IMR-90 (cell line): Measurements from ENCODE around the gene SLC6A2. TPM values are rescaled to one million over a fixed set of nuclear protein-coding genes. Genes with fewer than 3 reads are reported as not detected.

Source experiments
- ATAC-seq: fragments of 200-7000 bp; cut with Tn5 transposase; 2 replicates; pipeline ENCODE4 v1.9.1; 2020; ENCODE audit warnings: low read depth, mild to moderate bottlenecking, moderate library complexity
- BruUV-seq: library from RNA; stranded (reverse); fragments of 400-500 nt; replicated peaks from 2 replicates; lab custom pipeline; 2021; lab: Mats Ljungman, UMichigan
- CTCF ChIA-PET: fragments of 300-600 bp; formaldehyde crosslinking; extraction: SDS; loops from one replicate; lab custom pipeline; 2021; ENCODE audit warnings: antibody characterized with exemption; lab: Yijun Ruan, JAX
- POLR2A ChIA-PET: fragments of 300-600 bp; sonication (Branson Sonifier 250); formaldehyde crosslinking; loops from one replicate; lab custom pipeline; 2022; ENCODE audit warnings: antibody characterized with exemption; ENCODE audit not compliant: unreplicated experiment; lab: Charles Lee
- DNase-seq: peaks from one replicate; pipeline ENCODE4 v3.0.0; 2013
- H2AFZ ChIP-seq: replicated peaks from 2 replicates; pipeline ENCODE3; 2013; ENCODE audit warnings: low read length, mild to moderate bottlenecking; ENCODE audit not compliant: poor library complexity
- H2AK5ac ChIP-seq: 2 replicates; pipeline ENCODE4 v1.6.1; 2013; ENCODE audit warnings: low read depth, low read length, inconsistent platforms
- H2AK9ac ChIP-seq: replicated peaks from 2 replicates; pipeline ENCODE3; 2013; ENCODE audit warnings: mild to moderate bottlenecking, low read depth, low read length, moderate library complexity; ENCODE audit not compliant: poor library complexity
- H2BK120ac ChIP-seq: 2 replicates; pipeline ENCODE4 v1.6.1; 2013; ENCODE audit warnings: low read depth, low read length, inconsistent platforms
- H2BK15ac ChIP-seq: 3 replicates; pipeline ENCODE4 v1.6.1; 2013; ENCODE audit warnings: low read depth, low read length, inconsistent platforms
- H2BK20ac ChIP-seq: 2 replicates; pipeline ENCODE4 v1.6.1; 2013; ENCODE audit warnings: low read depth, mild to moderate bottlenecking, inconsistent platforms, low read length, moderate library complexity
- H2BK5ac ChIP-seq: 2 replicates; pipeline ENCODE4 v1.6.1; 2013; ENCODE audit warnings: mild to moderate bottlenecking, low read depth, low read length, inconsistent platforms; ENCODE audit not compliant: poor library complexity, severe bottlenecking
- H3K14ac ChIP-seq: replicated peaks from 2 replicates; pipeline ENCODE4 v1.6.1; 2013; ENCODE audit warnings: low read depth, low read length, inconsistent platforms
- H3K18ac ChIP-seq: 2 replicates; pipeline ENCODE4 v1.6.1; 2013; ENCODE audit warnings: low read depth, low read length, control low read depth
- H3K23ac ChIP-seq: 2 replicates; pipeline ENCODE4 v1.6.1; 2013; ENCODE audit warnings: low read depth, low read length, inconsistent platforms
- H3K27ac ChIP-seq: 2 replicates; pipeline ENCODE4 v1.5.1; 2013; ENCODE audit warnings: mild to moderate bottlenecking, control low read depth, low read length; ENCODE audit not compliant: insufficient read depth
- H3K27me3 ChIP-seq: 2 replicates; pipeline ENCODE4 v1.6.1; 2013; ENCODE audit warnings: low read length; ENCODE audit not compliant: control insufficient read depth, insufficient read depth
- H3K36me3 ChIP-seq: 2 replicates; pipeline ENCODE4 v1.6.1; 2013; ENCODE audit warnings: low read length, mixed read lengths; ENCODE audit not compliant: control insufficient read depth, insufficient read depth
- H3K4ac ChIP-seq: 2 replicates; pipeline ENCODE4 v1.6.1; 2013; ENCODE audit warnings: low read depth, low read length, inconsistent platforms
- H3K4me1 ChIP-seq: 2 replicates; pipeline ENCODE4 v1.6.1; 2013; ENCODE audit warnings: low read length, mixed read lengths; ENCODE audit not compliant: control insufficient read depth, insufficient read depth
- H3K4me2 ChIP-seq: 2 replicates; pipeline ENCODE4 v1.6.1; 2013; ENCODE audit warnings: low read depth, mild to moderate bottlenecking, control low read depth, low read length, moderate library complexity
- H3K4me3 ChIP-seq: 2 replicates; pipeline ENCODE4 v1.5.1; 2013; ENCODE audit warnings: low read depth, mild to moderate bottlenecking, control low read depth, low read length, moderate library complexity; ENCODE audit not compliant: insufficient read depth
- H3K56ac ChIP-seq: 2 replicates; pipeline ENCODE4 v1.6.1; 2013; ENCODE audit warnings: low read length, inconsistent platforms; ENCODE audit not compliant: insufficient read depth; ENCODE audit errors: extremely low read depth
- H3K79me1 ChIP-seq, 2 experiments: 2 replicates each; pipeline ENCODE4 v1.6.1; 2013; ENCODE audit warnings: low read length in 2 of 2, inconsistent platforms in 1 of 2, low read depth in 1 of 2
- H3K9ac ChIP-seq: 2 replicates; pipeline ENCODE4 v1.6.1; 2013; ENCODE audit warnings: low read depth, low read length, control low read depth
- H3K9me1 ChIP-seq: 2 replicates; pipeline ENCODE4 v1.6.1; 2013; ENCODE audit warnings: low read length, inconsistent platforms; ENCODE audit not compliant: insufficient read depth
- H3K9me3 ChIP-seq: 2 replicates; pipeline ENCODE4 v1.6.1; 2013; ENCODE audit warnings: low read length; ENCODE audit not compliant: control insufficient read depth, insufficient read depth
- H4K20me1 ChIP-seq: 2 replicates; pipeline ENCODE4 v1.6.1; 2013; ENCODE audit warnings: low read length, inconsistent platforms; ENCODE audit not compliant: insufficient read depth
- H4K5ac ChIP-seq: 2 replicates; pipeline ENCODE4 v1.6.1; 2013; ENCODE audit warnings: mild to moderate bottlenecking, low read depth, low read length, control low read depth
- H4K8ac ChIP-seq, 2 experiments: 2 replicates each; pipeline ENCODE4 v1.6.1; 2013; ENCODE audit warnings: low read depth in 2 of 2, low read length in 2 of 2, control low read depth in 1 of 2, inconsistent platforms in 1 of 2
- H4K91ac ChIP-seq: 2 replicates; pipeline ENCODE4 v1.6.1; 2013; ENCODE audit warnings: low read depth, low read length, inconsistent platforms; ENCODE audit not compliant: insufficient read depth
- CEBPB ChIP-seq: IDR thresholded peaks from 2 replicates; pipeline ENCODE4 v1.6.1; 2012; ENCODE audit warnings: low read depth, low read length, improper control_type of control experiment
- POLR2A ChIP-seq: IDR thresholded peaks from 2 replicates; pipeline ENCODE4 v1.6.1; 2012; ENCODE audit warnings: mild to moderate bottlenecking, low read depth, low read length
- RAD21 ChIP-seq: IDR thresholded peaks from 2 replicates; pipeline ENCODE4 v1.6.1; 2012; ENCODE audit warnings: low read length, improper control_type of control experiment
- SMC3 ChIP-seq: fragments of 150-350 bp; IDR thresholded peaks from 2 replicates; pipeline ENCODE4 v1.6.1; 2016; ENCODE audit warnings: low read depth, mild to moderate bottlenecking, antibody characterized with exemption, low read length, moderate library complexity
- WGBS, 2 experiments: methylation state at CpG; one replicate each; pipeline versions ENCODE4 v1.1.5 to v1.1.7; 2013; ENCODE audit warnings: missing lambda C conversion rate in 2 of 2; ENCODE audit not compliant: insufficient read length in 1 of 2; ENCODE audit errors: extremely low coverage in 2 of 2; 5-methylcytosine and 5-hydroxymethylcytosine counted together
- dilution Hi-C: fragments of 300-500 bp; cut with HindIII; formaldehyde crosslinking; loops from one replicate; pipeline ENCODE4 v1.14.3; 2018; ENCODE audit warnings: low sequenced_read_pairs; ENCODE audit not compliant: unreplicated experiment
- in situ Hi-C: fragments of 300-500 bp; cut with MboI; formaldehyde crosslinking; loops from 3 replicates; pipeline ENCODE4 v1.14.3; 2019; ENCODE audit warnings: low sequenced_read_pairs, inconsistent platforms, mixed read lengths
- intact Hi-C: fragments of 100-400 bp; cut with micrococcal nuclease; formaldehyde crosslinking; loops from 2 replicates; pipeline ENCODE4 v1.10.0; 2022
- polyA plus RNA-seq, 3 experiments: library from polyadenylated mRNA; depleted of rRNA; stranded (reverse); fragments of >200 nt; gene quantifications; 2 replicates each; pipeline ENCODE4 v1.2.3, GENCODE V29; 2012; ENCODE audit warnings: low replicate concordance in 1 of 3
- total RNA-seq: library from RNA; depleted of rRNA; stranded (reverse); fragments of >200 nt; gene quantifications from 2 replicates; pipeline ENCODE4 v1.2.3, GENCODE V29; 2012
- TF ChIP-seq, protein P1 (sequence below): conservative IDR thresholded peaks from 2 replicates; pipeline ENCODE4 v1.5.1; 2012; ENCODE audit warnings: mild to moderate bottlenecking, low read depth, low read length, improper control_type of control experiment

The SLC6A2 gene
- total and polyA plus RNA-seq, 2 of the 4 experiments (the other 2 are of a cell fraction), result not detected

DNA sequence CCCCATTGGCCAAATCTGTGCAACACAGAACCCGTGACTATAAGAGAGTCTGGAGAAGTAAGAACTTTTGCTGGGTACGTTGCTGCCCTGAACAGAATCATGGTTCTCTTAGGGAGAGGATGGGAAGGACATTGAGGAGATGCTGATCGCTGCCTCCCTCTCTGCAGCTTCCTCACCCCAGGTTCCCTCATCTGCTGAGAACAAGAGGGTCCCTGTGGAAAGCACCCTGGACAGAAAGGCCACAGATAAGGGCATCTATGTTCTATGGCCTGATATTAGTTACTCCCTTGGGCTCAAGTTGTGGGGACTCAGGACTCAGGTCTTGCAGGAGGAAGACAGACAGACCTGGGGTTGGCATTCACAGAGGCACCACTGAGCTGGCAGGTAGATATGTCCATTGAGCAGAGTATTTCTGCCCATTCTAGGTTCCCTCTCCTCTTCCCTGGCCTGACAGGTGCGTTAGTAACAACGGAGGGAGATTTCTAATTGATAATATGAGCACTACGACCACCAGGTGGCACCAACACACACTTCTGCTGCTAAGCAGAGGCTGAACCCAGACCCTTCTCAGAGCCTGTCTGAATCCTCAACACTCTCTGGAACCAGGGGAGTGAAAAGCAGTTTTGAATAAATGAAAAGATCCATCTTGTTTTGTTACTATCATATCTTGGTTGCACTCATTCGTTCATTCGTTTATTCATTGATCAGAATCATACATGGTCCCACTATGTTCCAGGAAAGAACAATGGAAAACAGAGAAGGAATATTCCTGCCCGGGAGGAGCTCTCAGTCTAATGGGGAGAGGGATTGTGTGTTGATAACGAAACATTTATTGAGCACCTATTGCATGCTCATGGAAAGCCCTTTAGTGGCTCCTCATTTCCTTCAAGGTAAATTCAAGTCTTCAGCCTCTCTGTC lies 56.4 kb downstream of the SLC6A2 start:
- Histone ChIP-seq H3K27me3 (peaks cover 3% of the 10 kb centered on the region), H3K79me1 (no peaks in the 10 kb centered on the region), H3K36me3 (no peaks in the 10 kb centered on the region), H2AK5ac (no peak overlapping the region), H3K14ac (no peak overlapping the region), H2BK20ac (no peak overlapping the region), H3K23ac (no peak overlapping the region), H4K91ac (no peak overlapping the region), H2AFZ (no peak overlapping the region), H2AK9ac (no peak overlapping the region), H3K9me1 (no peaks in the 10 kb centered on the region), H2BK120ac (no peak overlapping the region), H3K4ac (no peak overlapping the region), H3K4me3 (no peak overlapping the region), H3K18ac (no peak overlapping the region), H3K9me3 (no peaks in the 10 kb centered on the region), H3K9ac (no peak overlapping the region), H4K5ac (no peak overlapping the region), H3K27ac (no peak overlapping the region), H2BK5ac (no peak overlapping the region), H4K8ac (no peak overlapping the region), H3K4me2 (no peak overlapping the region), H4K20me1 (no peaks in the 10 kb centered on the region), H2BK15ac (no peak overlapping the region), H3K4me1 (no peaks in the 10 kb centered on the region), H3K56ac (no peak overlapping the region)
- dilution Hi-C loops, result no loop called here
- BruUV-seq, result no TSS peak
- ChIA-PET CTCF (interaction anchor here (0.6 to 2.9 kb wide), 2 partner anchors 248 to 256 kb away, joined by 3 to 10 read pairs; no protein-coding TSS in a partner anchor), POLR2A (no interaction called here)
- DNase-seq (peak; percentile 45), ATAC-seq (peak; percentile 76)
- WGBS, 2 experiments, result no CpG with 5 or more reads among the region's 10 CpGs
- TF ChIP-seq, protein P1, sequence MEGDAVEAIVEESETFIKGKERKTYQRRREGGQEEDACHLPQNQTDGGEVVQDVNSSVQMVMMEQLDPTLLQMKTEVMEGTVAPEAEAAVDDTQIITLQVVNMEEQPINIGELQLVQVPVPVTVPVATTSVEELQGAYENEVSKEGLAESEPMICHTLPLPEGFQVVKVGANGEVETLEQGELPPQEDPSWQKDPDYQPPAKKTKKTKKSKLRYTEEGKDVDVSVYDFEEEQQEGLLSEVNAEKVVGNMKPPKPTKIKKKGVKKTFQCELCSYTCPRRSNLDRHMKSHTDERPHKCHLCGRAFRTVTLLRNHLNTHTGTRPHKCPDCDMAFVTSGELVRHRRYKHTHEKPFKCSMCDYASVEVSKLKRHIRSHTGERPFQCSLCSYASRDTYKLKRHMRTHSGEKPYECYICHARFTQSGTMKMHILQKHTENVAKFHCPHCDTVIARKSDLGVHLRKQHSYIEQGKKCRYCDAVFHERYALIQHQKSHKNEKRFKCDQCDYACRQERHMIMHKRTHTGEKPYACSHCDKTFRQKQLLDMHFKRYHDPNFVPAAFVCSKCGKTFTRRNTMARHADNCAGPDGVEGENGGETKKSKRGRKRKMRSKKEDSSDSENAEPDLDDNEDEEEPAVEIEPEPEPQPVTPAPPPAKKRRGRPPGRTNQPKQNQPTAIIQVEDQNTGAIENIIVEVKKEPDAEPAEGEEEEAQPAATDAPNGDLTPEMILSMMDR, result peak; percentile 58
- TF ChIP-seq CEBPB, result no peak
- peak; percentile 66 for TF ChIP-seq SMC3
- TF ChIP-seq POLR2A, result no peak
- TF ChIP-seq RAD21, result peak; percentile 54
- in situ Hi-C loops, result loop anchor here (5.0 to 25.0 kb wide), 2 partner anchors 130 to 600 kb away; no protein-coding TSS in a partner anchor
- intact Hi-C loops, result loop anchor here (1.0 kb wide), 2 partner anchors 131 to 606 kb away; no protein-coding TSS in a partner anchor
